Tibial artery (tissue), 4 donors: ENCODE results near the gene CXCR2.

Experiments used
- DNase-seq, 2 donors: peaks; one replicate each; pipeline ENCODE4 v3.0.0-alpha.2; 2019
- H3K27ac ChIP-seq, 2 donors: fragments of 200-600 bp; sonication (generic) in 1 of 2; 1 replicate in 1 of 2; 2 replicates in 1 of 2; pipeline ENCODE4 v1.5.1; 2018 to 2019; ENCODE audit warnings: mild to moderate bottlenecking in 1 of 2
- H3K27me3 ChIP-seq, 2 donors: fragments of 200-600 bp; sonication (generic) in 1 of 2; one replicate each; pipeline versions ENCODE4 v1.5.1 to v1.6.0; 2016 to 2019
- H3K36me3 ChIP-seq, 3 donors: fragments of 200-600 bp; sonication (generic) in 2 of 3; one replicate each; pipeline ENCODE4 v1.5.1; 2016 to 2019; ENCODE audit warnings: mild to moderate bottlenecking in 2 of 3
- H3K4me1 ChIP-seq, 4 donors: fragments of 200-600 bp; sonication (generic) in 2 of 4; 1 replicate in 3 of 4; 2 replicates in 1 of 4; pipeline ENCODE4 v1.5.1; 2016 to 2019
- H3K4me3 ChIP-seq, 2 donors: fragments of 200-600 bp; sonication (generic) in 1 of 2; 1 replicate in 1 of 2; 2 replicates in 1 of 2; pipeline ENCODE4 v1.5.1; 2018 to 2019; ENCODE audit warnings: mild to moderate bottlenecking in 2 of 2
- H3K9me3 ChIP-seq, 3 donors: fragments of 200-600 bp; sonication (generic) in 1 of 3; one replicate each; pipeline ENCODE4 v1.5.1; 2016 to 2019
- CTCF ChIP-seq, 2 experiments: fragments of 200-600 bp in 1 of 2; fragments of 450-650 bp in 1 of 2; IDR thresholded peaks; one replicate each; pipeline ENCODE4 v1.5.1; 2017 to 2019; ENCODE audit warnings: antibody characterized with exemption in 2 of 2, mild to moderate bottlenecking in 1 of 2, moderate library complexity in 1 of 2
- intact Hi-C: fragments of 100-400 bp; cut with DNase I; formaldehyde crosslinking; loops from one replicate; pipeline ENCODE4 v1.15.0; 2023; ENCODE audit warnings: low total_unique reads

Gene CXCR2

GRCh38 chr2:218172845-218173244 lies 47.0 kb downstream of the CXCR2 start:
- Histone ChIP-seq H3K27me3 (peaks cover 0 to 8% of the 10 kb centered on the region in 2 donors), H3K4me3 (no peak overlapping the region), H3K4me1 (no peaks in the 10 kb centered on the region), H3K36me3 (no peaks in the 10 kb centered on the region), H3K27ac (no peak overlapping the region), H3K9me3 (no peaks in the 10 kb centered on the region)
- intact Hi-C loops: no loop called here
- TF ChIP-seq CTCF (IDR thresholded peaks at IDR 0.05): no peak
- no peak for DNase-seq

- H3K27me3 ChIP-seq: no peaks in the 10 kb centered on the region
- TF ChIP-seq CTCF (IDR thresholded peaks at IDR 0.05): no peak
- H3K36me3 ChIP-seq: no peaks in the 10 kb centered on the region
- H3K4me3 ChIP-seq: no peak overlapping the region
- H3K27ac ChIP-seq: no peak overlapping the region
- intact Hi-C loops: no loop called here
- no peak for DNase-seq
- no peaks in the 10 kb centered on the region for H3K4me1 ChIP-seq
- no peaks in the 10 kb centered on the region for H3K9me3 ChIP-seq
These were observed 54.0 kb downstream of the CXCR2 start for GRCh38 chr2:218179782-218180181.

GRCh38 chr2:218180467-218181114 lies 54.8 kb downstream of the CXCR2 start:
- no peaks in the 10 kb centered on the region for H3K36me3 ChIP-seq
- no peak overlapping the region for H3K27ac ChIP-seq
- no peak overlapping the region for H3K4me3 ChIP-seq
- TF ChIP-seq CTCF (IDR thresholded peaks at IDR 0.05): no peak
- no peaks in the 10 kb centered on the region for H3K9me3 ChIP-seq
- H3K27me3 ChIP-seq: no peaks in the 10 kb centered on the region
- no peaks in the 10 kb centered on the region for H3K4me1 ChIP-seq
- intact Hi-C loops: no loop called here
- DNase-seq: no peak

GRCh38 chr2:218184331-218184730 lies 58.5 kb downstream of the CXCR2 start:
- Histone ChIP-seq H3K27me3 (no peaks in the 10 kb centered on the region), H3K9me3 (no peaks in the 10 kb centered on the region), H3K36me3 (no peaks in the 10 kb centered on the region), H3K4me1 (peaks cover 0 to 16% (median 5%) of the 10 kb centered on the region in 4 donors), H3K27ac (no peak overlapping the region), H3K4me3 (no peak overlapping the region)
- DNase-seq: no peak
- intact Hi-C loops: no loop called here
- TF ChIP-seq CTCF (IDR thresholded peaks at IDR 0.05): no peak

GRCh38 chr2:218186355-218186766 lies 60.5 kb downstream of the CXCR2 start:
- Histone ChIP-seq H3K4me3 (no peak overlapping the region), H3K4me1 (peaks cover 0 to 16% (median 5%) of the 10 kb centered on the region in 4 donors), H3K27me3 (no peaks in the 10 kb centered on the region), H3K27ac (no peak overlapping the region), H3K9me3 (no peaks in the 10 kb centered on the region), H3K36me3 (no peaks in the 10 kb centered on the region)
- intact Hi-C loops: loop anchor here (5.0 kb wide), 1 partner anchor 81 kb away; no protein-coding TSS in a partner anchor
- peak; percentile 71 to 73 for DNase-seq
- TF ChIP-seq CTCF (IDR thresholded peaks at IDR 0.05): peak; percentile 72 to 81
